Adrenal gland (tissue), 12 donors: Measurements from ENCODE around the gene AFDN. TPM values are rescaled to one million over a fixed set of nuclear protein-coding genes. Genes with fewer than 3 reads are reported as not detected.
A peak's percentile ranks its signal among the peaks of the same experiment; 100 is the strongest.

Experiments used
- DNase-seq, 7 donors: peaks; one replicate each; pipeline ENCODE4 v3.0.0-alpha.2; 2019 to 2020
- H3K27ac ChIP-seq, 5 donors: fragments of 200-600 bp; sonication (generic) in 4 of 5; 1 replicate in 3 of 5; 2 replicates in 2 of 5; pipeline versions ENCODE4 v1.5.1 to v1.8.0; 2016 to 2020; ENCODE audit warnings: mild to moderate bottlenecking in 1 of 5
- H3K27me3 ChIP-seq: fragments of 200-600 bp; 2 replicates; pipeline ENCODE4 v1.8.0; 2021
- H3K36me3 ChIP-seq, 2 donors: fragments of 200-600 bp; replicated peaks in 1 of 2; 1 replicate in 1 of 2; 2 replicates in 1 of 2; pipeline versions ENCODE4 v1.5.1 to v1.8.0; 2018 to 2022
- H3K4me1 ChIP-seq, 2 donors: fragments of 200-600 bp; replicated peaks in 1 of 2; 1 replicate in 1 of 2; 2 replicates in 1 of 2; pipeline versions ENCODE4 v1.5.1 to v1.8.0; 2018 to 2021
- H3K4me3 ChIP-seq, 4 donors: fragments of 200-600 bp; sonication (generic) in 3 of 4; one replicate each; pipeline ENCODE4 v1.5.1; 2016 to 2018
- H3K9me3 ChIP-seq, 3 donors: fragments of 200-600 bp; sonication (generic) in 1 of 3; replicated peaks in 1 of 3; 1 replicate in 2 of 3; 2 replicates in 1 of 3; pipeline versions ENCODE4 v1.5.1 to v1.8.0; 2016 to 2021
- CTCF ChIP-seq, 6 experiments: fragments of 450-650 bp in 4 of 6; fragments of 200-600 bp in 2 of 6; sonication (generic) in 1 of 6; IDR thresholded peaks; 1 replicate in 5 of 6; 2 replicates in 1 of 6; pipeline versions ENCODE4 v1.5.1 to v1.8.0; 2016 to 2021; ENCODE audit warnings: antibody characterized with exemption in 6 of 6, mild to moderate bottlenecking in 2 of 6, moderate library complexity in 1 of 6
- POLR2A ChIP-seq, 2 donors: fragments of 450-650 bp; IDR thresholded peaks; one replicate each; pipeline ENCODE4 v1.6.1; 2017; ENCODE audit warnings: antibody characterized with exemption in 2 of 2, mild to moderate bottlenecking in 2 of 2, moderate library complexity in 1 of 2
- WGBS, 4 donors: extraction: QIAGEN DNeasy Blood & Tissue Kit in 2 of 4; methylation state at CpG; one replicate each; pipeline versions ENCODE4 v1.1.5 to v1.1.7; 2013 to 2017; 5-methylcytosine and 5-hydroxymethylcytosine counted together
- intact Hi-C, 2 donors: fragments of 100-400 bp; cut with DNase I; formaldehyde crosslinking; loops; one replicate each; pipeline versions ENCODE4 v1.14.1 to v1.15.0; 2022 to 2023
- polyA plus RNA-seq, 3 donors: library from polyadenylated mRNA; stranded (reverse); fragments of 200-250 nt in 2 of 3; fragments of 350-450 nt in 1 of 3; fragmentation: Illumina TruSeq in 1 of 3; extraction: RNeasy Lipid Tissue Mini Kit (QIAGEN cat#74804) in 1 of 3; gene quantifications; one replicate each; pipeline ENCODE4 v1.2.3, GENCODE V29; 2013 to 2014
- total RNA-seq, 9 donors: library from RNA; depleted of rRNA in 4 of 9; stranded (reverse); fragments of >200 nt in 4 of 9; fragments of 120-200 nt in 1 of 9; fragmentation: NEBNext Ultra II Directional in 1 of 9; extraction: Animal tissue kit (Norgen Biotek cat#: 25700) in 1 of 9; gene quantifications; one replicate each; pipeline versions ENCODE4 v1.1.0 to v1.2.4, GENCODE V29; 2013 to 2023
- donor health status: healthy with polysubstance abuse.
- donor health status: Bipolar disorder and iron deficiency.
- donor health status: DM: yes; HTN: yes; CAD: no.
- donor health status: DM: no; HTN: no; CAD: no.
- donor health status: DM: no; HTN: no; CAD: no.
- donor health status: DM: yes; HTN: yes; CAD: no.

The AFDN gene
- total and polyA plus RNA-seq, 12 donors: 15.2 to 47.1 (median 39.3) TPM

- Histone ChIP-seq H3K4me3 (no peak overlapping the region), H3K27ac (no peak overlapping the region), H3K36me3 (no peaks in the 10 kb centered on the region), H3K4me1 (no peaks in the 10 kb centered on the region), H3K27me3 (no peaks in the 10 kb centered on the region), H3K9me3 (no peaks in the 10 kb centered on the region)
- 89 to 93% (median 92%) methylated on average over 2 of the region's 2 CpGs for WGBS, 4 donors
- intact Hi-C loops: no loop called here
- no peak for TF ChIP-seq POLR2A (IDR thresholded peaks at IDR 0.05)
- no peak for TF ChIP-seq CTCF (IDR thresholded peaks at IDR 0.05)
- no peak for DNase-seq
These were observed 109.3 kb downstream of the AFDN start for GRCh38 chr6:167936051-167936450.

GRCh38 chr6:167937301-167937700 is 110.6 kb downstream of the AFDN start:
- H3K9me3 ChIP-seq: no peaks in the 10 kb centered on the region
- H3K27me3 ChIP-seq: no peaks in the 10 kb centered on the region
- no peaks in the 10 kb centered on the region for H3K36me3 ChIP-seq
- no peak overlapping the region for H3K4me3 ChIP-seq
- intact Hi-C loops: no loop called here
- H3K27ac ChIP-seq: no peak overlapping the region
- 88 to 100% (median 97%) methylated on average over 2 of the region's 2 CpGs for WGBS, 4 donors
- DNase-seq: no peak
- TF ChIP-seq CTCF (IDR thresholded peaks at IDR 0.05) (no peak), POLR2A (IDR thresholded peaks at IDR 0.05) (no peak)
- H3K4me1 ChIP-seq: no peaks in the 10 kb centered on the region

- peak in 2 of 7 donors; percentile 10 to 17 for DNase-seq
- no peaks in the 10 kb centered on the region for H3K9me3 ChIP-seq
- no peak overlapping the region for H3K27ac ChIP-seq
- intact Hi-C loops: no loop called here
- 80 to 85% (median 82%) methylated on average over 5 of the region's 5 CpGs for WGBS, 4 donors
- H3K36me3 ChIP-seq: no peaks in the 10 kb centered on the region
- no peaks in the 10 kb centered on the region for H3K4me1 ChIP-seq
- no peak for TF ChIP-seq POLR2A (IDR thresholded peaks at IDR 0.05)
- no peak for TF ChIP-seq CTCF (IDR thresholded peaks at IDR 0.05)
- no peak overlapping the region for H3K4me3 ChIP-seq
- no peaks in the 10 kb centered on the region for H3K27me3 ChIP-seq
These were observed 111.5 kb downstream of the AFDN start for GRCh38 chr6:167937948-167938911.

- 87 to 97% (median 89%) methylated on average over 3 of the region's 3 CpGs for WGBS, 4 donors
- H3K4me1 ChIP-seq: no peaks in the 10 kb centered on the region
These were observed 115.1 kb downstream of the AFDN start for GRCh38 chr6:167941822-167942221.

More at GRCh38 chr6:167941822-167942221, 115.1 kb downstream of the AFDN start:
- Histone ChIP-seq H3K4me3 (no peak overlapping the region), H3K36me3 (peaks cover 0 to 21% of the 10 kb centered on the region in 2 donors), H3K9me3 (no peaks in the 10 kb centered on the region), H3K27ac (no peak overlapping the region), H3K27me3 (no peaks in the 10 kb centered on the region)
- intact Hi-C loops: no loop called here
- DNase-seq: no peak
- TF ChIP-seq POLR2A (IDR thresholded peaks at IDR 0.05): no peak
- no peak for TF ChIP-seq CTCF (IDR thresholded peaks at IDR 0.05)
